WTC11 (cell line): ENCODE measurements around the gene CERS4. TPM values are rescaled to one million over a fixed set of nuclear protein-coding genes. Genes with fewer than 3 reads are reported as not detected.
A peak's percentile ranks its signal among the peaks of the same experiment; 100 is the strongest.

Source experiments
- ATAC-seq: fragments of 200-7000 bp; cut with Tn5 transposase; 2 replicates; pipeline ENCODE4 v1.10.0; 2021; ENCODE audit warnings: mild to moderate bottlenecking, moderate library complexity
- CTCF ChIA-PET: fragments of 300-600 bp; sonication (Branson Sonifier 250); formaldehyde crosslinking; loops from one replicate; lab custom pipeline; 2021; ENCODE audit warnings: antibody characterized with exemption; lab: Charles Lee
- POLR2A ChIA-PET: fragments of 350-600 bp; sonication (Branson Sonifier 250); formaldehyde crosslinking; loops from one replicate; lab custom pipeline; 2021; ENCODE audit warnings: antibody characterized with exemption; lab: Charles Lee
- DNase-seq: peaks from one replicate; pipeline ENCODE4 v3.0.0; 2021; ENCODE audit warnings: low spot score
- H3K27ac Mint-ChIP-seq: 2 replicates; pipeline ENCODE4 v1.8.0; 2021; ENCODE audit warnings: mixed read lengths
- H3K27me3 Mint-ChIP-seq: 2 replicates; pipeline ENCODE4 v1.8.0; 2021; ENCODE audit warnings: low read depth, mild to moderate bottlenecking, moderate library complexity, mixed read lengths
- H3K36me3 Mint-ChIP-seq: 2 replicates; pipeline ENCODE4 v1.8.0; 2021; ENCODE audit warnings: mixed read lengths
- H3K4me1 Mint-ChIP-seq: 2 replicates; pipeline ENCODE4 v1.8.0; 2022; ENCODE audit warnings: mixed read lengths
- H3K4me3 Mint-ChIP-seq: 2 replicates; pipeline ENCODE4 v1.8.0; 2021; ENCODE audit warnings: mild to moderate bottlenecking, moderate library complexity, mixed read lengths
- H3K9me3 Mint-ChIP-seq: 2 replicates; pipeline ENCODE4 v1.8.0; 2021; ENCODE audit warnings: mixed read lengths
- CREB1 ChIP-seq: sonication (generic); formaldehyde crosslinking; IDR thresholded peaks from 2 replicates; pipeline ENCODE4 v1.8.0; 2023; ENCODE audit warnings: mild to moderate bottlenecking, missing genetic modification reagents
- EMX1 ChIP-seq: fragments of 250-450 bp; sonication (Bioruptor Pico); IDR thresholded peaks from 2 replicates; pipeline ENCODE4 v1.8.0; 2021; ENCODE audit warnings: mild to moderate bottlenecking
- GABPB1 ChIP-seq: sonication (generic); formaldehyde crosslinking; IDR thresholded peaks from 2 replicates; pipeline ENCODE4 v1.8.1; 2023; ENCODE audit warnings: mild to moderate bottlenecking, missing genetic modification reagents
- GTF2I ChIP-seq: fragments of 250-450 bp; sonication (Bioruptor Pico); conservative IDR thresholded peaks from 2 replicates; pipeline ENCODE4 v1.4.0; 2021; ENCODE audit warnings: mild to moderate bottlenecking
- JAZF1 ChIP-seq: fragments of 250-450 bp; sonication (Bioruptor Pico); IDR thresholded peaks from 2 replicates; pipeline ENCODE4 v1.9.0; 2021; ENCODE audit warnings: moderate library complexity, mild to moderate bottlenecking, inconsistent platforms
- RELA ChIP-seq: sonication (generic); formaldehyde crosslinking; IDR thresholded peaks from 2 replicates; pipeline ENCODE4 v1.8.1; 2022; ENCODE audit warnings: missing genetic modification reagents, mild to moderate bottlenecking, borderline replicate concordance
- RORB ChIP-seq: fragments of 250-450 bp; sonication (Bioruptor Pico); IDR thresholded peaks from 2 replicates; pipeline ENCODE4 v1.9.0; 2021; ENCODE audit warnings: mild to moderate bottlenecking
- SMAD3 ChIP-seq: sonication (generic); formaldehyde crosslinking; IDR thresholded peaks from 2 replicates; pipeline ENCODE4 v1.8.0; 2022; ENCODE audit warnings: missing genetic modification reagents, mild to moderate bottlenecking, borderline replicate concordance
- SMAD4 ChIP-seq: sonication (generic); formaldehyde crosslinking; IDR thresholded peaks from 2 replicates; pipeline ENCODE4 v1.8.0; 2022; ENCODE audit warnings: mild to moderate bottlenecking, missing genetic modification reagents
- TCF7 ChIP-seq: sonication (generic); formaldehyde crosslinking; IDR thresholded peaks from 2 replicates; pipeline ENCODE4 v1.8.0; 2022; ENCODE audit warnings: mild to moderate bottlenecking, low read depth, missing genetic modification reagents, moderate library complexity
- TP53 ChIP-seq: sonication (generic); formaldehyde crosslinking; IDR thresholded peaks from 2 replicates; pipeline ENCODE4 v1.8.1; 2023; ENCODE audit warnings: mild to moderate bottlenecking, missing genetic modification reagents
- ZNF263 ChIP-seq: sonication (generic); formaldehyde crosslinking; IDR thresholded peaks from 2 replicates; pipeline ENCODE4 v1.8.1; 2022; ENCODE audit warnings: low read depth, mild to moderate bottlenecking, moderate library complexity, missing genetic modification reagents
- total RNA-seq: library from RNA; stranded (reverse); gene quantifications from 3 replicates; pipeline ENCODE4 v1.2.3, GENCODE V29; 2021
- TF ChIP-seq, protein P1 (sequence below): sonication (generic); formaldehyde crosslinking; IDR thresholded peaks from 2 replicates; pipeline ENCODE4 v1.8.0; 2023; ENCODE audit warnings: missing genetic modification reagents, mild to moderate bottlenecking, borderline replicate concordance
- TF ChIP-seq, protein P2 (sequence below): sonication (generic); formaldehyde crosslinking; IDR thresholded peaks from 2 replicates; pipeline ENCODE4 v1.8.0; 2022; ENCODE audit warnings: mild to moderate bottlenecking, missing genetic modification reagents
- TF ChIP-seq, protein P3 (sequence below): fragments of 250-450 bp; sonication (Bioruptor Pico); IDR thresholded peaks from 2 replicates; pipeline ENCODE4 v1.9.0; 2021; ENCODE audit warnings: moderate library complexity, mild to moderate bottlenecking, inconsistent platforms, borderline replicate concordance
- TF ChIP-seq, protein P4 (sequence below): fragments of 250-450 bp; sonication (Bioruptor Pico); IDR thresholded peaks from 2 replicates; pipeline ENCODE4 v1.9.0; 2021; ENCODE audit warnings: mild to moderate bottlenecking
- TF ChIP-seq, protein P5 (sequence below): sonication (generic); formaldehyde crosslinking; IDR thresholded peaks from 2 replicates; pipeline ENCODE4 v1.8.1; 2022; ENCODE audit warnings: mild to moderate bottlenecking, moderate library complexity, missing genetic modification reagents

The CERS4 gene
- total RNA-seq, 1 experiment from 2014 or later: 116 TPM

DNA sequence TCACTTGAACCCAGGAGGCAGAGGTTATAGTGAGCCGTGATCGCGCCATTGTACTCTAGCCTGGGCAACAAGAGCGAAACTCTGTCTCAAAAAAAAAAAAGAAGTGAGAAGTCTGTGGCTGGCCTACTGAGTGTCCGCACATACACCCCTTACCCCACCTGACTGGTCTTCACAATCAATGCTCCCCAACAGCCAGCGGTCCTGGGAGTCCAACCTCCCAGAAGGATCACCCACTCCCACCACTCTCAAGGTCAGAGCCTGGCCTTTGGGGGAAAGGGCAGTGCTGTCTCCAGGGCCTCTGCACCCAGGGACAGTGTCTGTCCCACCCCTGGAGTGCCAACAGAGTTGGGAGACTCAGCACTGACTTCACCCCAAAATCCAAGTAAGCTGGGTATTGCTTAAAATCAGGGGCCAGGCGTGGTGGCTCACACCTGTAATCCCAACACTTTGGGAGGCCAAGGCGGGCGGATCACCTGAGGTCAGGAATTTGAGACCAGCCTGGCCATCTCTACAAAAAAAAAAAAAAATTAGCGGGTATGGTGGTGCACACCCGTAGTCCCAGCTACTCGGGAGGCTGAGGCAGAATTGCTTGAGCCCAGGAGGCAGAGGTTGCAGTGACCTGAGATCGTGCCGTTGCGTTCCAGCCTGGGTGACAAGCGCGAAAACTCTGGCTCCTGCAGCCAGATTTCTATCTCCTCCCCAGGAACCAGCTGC lies 101.3 kb downstream of the CERS4 start:
- ChIA-PET CTCF (interaction anchor here (1.3 kb wide), 1 partner anchor 308 kb away, joined by 3 read pairs; no protein-coding TSS in a partner anchor), POLR2A (interaction anchor here (0.7 kb wide), 1 partner anchor 783 kb away, joined by 3 read pairs; no protein-coding TSS in a partner anchor)
- no peaks in the 10 kb centered on the region for H3K9me3 Mint-ChIP-seq
- DNase-seq: peak; percentile 4
- no peak for TF ChIP-seq EMX1 (CRISPR knock-in tag)
- TF ChIP-seq, protein P1, sequence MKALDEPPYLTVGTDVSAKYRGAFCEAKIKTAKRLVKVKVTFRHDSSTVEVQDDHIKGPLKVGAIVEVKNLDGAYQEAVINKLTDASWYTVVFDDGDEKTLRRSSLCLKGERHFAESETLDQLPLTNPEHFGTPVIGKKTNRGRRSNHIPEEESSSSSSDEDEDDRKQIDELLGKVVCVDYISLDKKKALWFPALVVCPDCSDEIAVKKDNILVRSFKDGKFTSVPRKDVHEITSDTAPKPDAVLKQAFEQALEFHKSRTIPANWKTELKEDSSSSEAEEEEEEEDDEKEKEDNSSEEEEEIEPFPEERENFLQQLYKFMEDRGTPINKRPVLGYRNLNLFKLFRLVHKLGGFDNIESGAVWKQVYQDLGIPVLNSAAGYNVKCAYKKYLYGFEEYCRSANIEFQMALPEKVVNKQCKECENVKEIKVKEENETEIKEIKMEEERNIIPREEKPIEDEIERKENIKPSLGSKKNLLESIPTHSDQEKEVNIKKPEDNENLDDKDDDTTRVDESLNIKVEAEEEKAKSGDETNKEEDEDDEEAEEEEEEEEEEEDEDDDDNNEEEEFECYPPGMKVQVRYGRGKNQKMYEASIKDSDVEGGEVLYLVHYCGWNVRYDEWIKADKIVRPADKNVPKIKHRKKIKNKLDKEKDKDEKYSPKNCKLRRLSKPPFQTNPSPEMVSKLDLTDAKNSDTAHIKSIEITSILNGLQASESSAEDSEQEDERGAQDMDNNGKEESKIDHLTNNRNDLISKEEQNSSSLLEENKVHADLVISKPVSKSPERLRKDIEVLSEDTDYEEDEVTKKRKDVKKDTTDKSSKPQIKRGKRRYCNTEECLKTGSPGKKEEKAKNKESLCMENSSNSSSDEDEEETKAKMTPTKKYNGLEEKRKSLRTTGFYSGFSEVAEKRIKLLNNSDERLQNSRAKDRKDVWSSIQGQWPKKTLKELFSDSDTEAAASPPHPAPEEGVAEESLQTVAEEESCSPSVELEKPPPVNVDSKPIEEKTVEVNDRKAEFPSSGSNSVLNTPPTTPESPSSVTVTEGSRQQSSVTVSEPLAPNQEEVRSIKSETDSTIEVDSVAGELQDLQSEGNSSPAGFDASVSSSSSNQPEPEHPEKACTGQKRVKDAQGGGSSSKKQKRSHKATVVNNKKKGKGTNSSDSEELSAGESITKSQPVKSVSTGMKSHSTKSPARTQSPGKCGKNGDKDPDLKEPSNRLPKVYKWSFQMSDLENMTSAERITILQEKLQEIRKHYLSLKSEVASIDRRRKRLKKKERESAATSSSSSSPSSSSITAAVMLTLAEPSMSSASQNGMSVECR (CRISPR knock-in tag): no peak
- TF ChIP-seq SMAD4 (CRISPR knock-in tag): no peak
- no peak for TF ChIP-seq ZNF263 (CRISPR knock-in tag)
- TF ChIP-seq RORB (CRISPR knock-in tag): no peak
- no peak for TF ChIP-seq TCF7 (CRISPR knock-in tag)
- TF ChIP-seq, all 79 proteins: peak for 0
- Mint-ChIP-seq H3K36me3 (peaks cover 28% of the 10 kb centered on the region), H3K27me3 (no peaks in the 10 kb centered on the region), H3K4me3 (no peak overlapping the region), H3K4me1 (peaks cover 27% of the 10 kb centered on the region), H3K27ac (no peak overlapping the region)
- ATAC-seq: no peak

DNA sequence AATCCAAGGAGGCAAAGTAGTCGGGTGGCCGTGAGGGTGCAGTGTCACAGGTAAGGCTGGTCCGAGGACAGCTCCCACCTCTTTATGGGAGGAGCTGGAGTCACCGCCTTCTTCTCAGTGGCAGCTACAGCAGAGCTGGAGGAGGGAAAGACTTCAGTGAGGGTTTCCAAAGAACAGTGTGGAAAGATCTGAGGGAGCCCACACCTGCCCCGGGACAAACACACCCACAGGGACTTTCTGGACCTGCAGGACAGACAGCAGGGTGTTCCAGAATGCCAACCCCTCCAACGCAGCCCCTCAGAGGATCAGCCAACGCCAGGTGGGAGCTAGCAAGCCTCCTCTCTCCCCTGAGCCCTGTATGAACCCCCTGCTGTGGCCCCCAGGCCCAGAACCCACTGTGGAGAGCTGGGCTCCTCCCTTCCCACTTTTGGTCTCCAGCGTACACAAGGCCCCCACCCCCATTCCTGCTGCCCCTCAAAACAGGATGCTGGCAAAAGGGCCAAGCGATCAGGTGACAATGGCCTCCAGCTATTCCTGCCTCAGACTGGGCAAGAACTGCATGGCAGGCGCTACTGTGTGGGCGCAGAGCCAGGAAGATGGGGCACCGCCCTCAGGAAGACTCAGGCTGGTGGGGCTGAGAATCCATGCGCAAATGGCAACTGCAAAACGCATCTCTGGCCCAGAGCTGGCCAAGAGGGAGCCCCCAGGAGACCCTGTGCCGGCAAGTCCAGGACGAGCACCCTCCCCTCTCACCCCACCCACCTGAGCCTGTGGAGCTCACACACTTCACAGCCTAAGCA lies 102.5 kb downstream of the CERS4 start:
- CTCF ChIA-PET: interaction anchor here (0.6 to 1.3 kb wide), 2 partner anchors 7 to 310 kb away, joined by 3 to 4 read pairs; no protein-coding TSS in a partner anchor
- Mint-ChIP-seq H3K27me3 (no peaks in the 10 kb centered on the region), H3K9me3 (no peaks in the 10 kb centered on the region), H3K4me1 (peaks cover 31% of the 10 kb centered on the region), H3K27ac (no peak overlapping the region), H3K4me3 (no peak overlapping the region), H3K36me3 (peaks cover 31% of the 10 kb centered on the region)
- DNase-seq: peak; percentile 7
- TF ChIP-seq TP53 (CRISPR knock-in tag) (no peak), GTF2I (CRISPR knock-in tag) (no peak), RELA (CRISPR knock-in tag) (no peak), JAZF1 (CRISPR knock-in tag) (no peak), SMAD3 (CRISPR knock-in tag) (no peak), CREB1 (CRISPR knock-in tag) (no peak), GABPB1 (no peak)
- TF ChIP-seq, protein P2, sequence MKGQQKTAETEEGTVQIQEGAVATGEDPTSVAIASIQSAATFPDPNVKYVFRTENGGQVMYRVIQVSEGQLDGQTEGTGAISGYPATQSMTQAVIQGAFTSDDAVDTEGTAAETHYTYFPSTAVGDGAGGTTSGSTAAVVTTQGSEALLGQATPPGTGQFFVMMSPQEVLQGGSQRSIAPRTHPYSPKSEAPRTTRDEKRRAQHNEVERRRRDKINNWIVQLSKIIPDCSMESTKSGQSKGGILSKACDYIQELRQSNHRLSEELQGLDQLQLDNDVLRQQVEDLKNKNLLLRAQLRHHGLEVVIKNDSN (CRISPR knock-in tag): no peak
- TF ChIP-seq, protein P3, sequence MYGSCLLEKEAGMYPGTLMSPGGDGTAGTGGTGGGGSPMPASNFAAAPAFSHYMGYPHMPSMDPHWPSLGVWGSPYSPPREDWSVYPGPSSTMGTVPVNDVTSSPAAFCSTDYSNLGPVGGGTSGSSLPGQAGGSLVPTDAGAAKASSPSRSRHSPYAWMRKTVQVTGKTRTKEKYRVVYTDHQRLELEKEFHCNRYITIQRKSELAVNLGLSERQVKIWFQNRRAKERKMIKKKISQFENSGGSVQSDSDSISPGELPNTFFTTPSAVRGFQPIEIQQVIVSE (CRISPR knock-in tag): no peak
- TF ChIP-seq, protein P4, sequence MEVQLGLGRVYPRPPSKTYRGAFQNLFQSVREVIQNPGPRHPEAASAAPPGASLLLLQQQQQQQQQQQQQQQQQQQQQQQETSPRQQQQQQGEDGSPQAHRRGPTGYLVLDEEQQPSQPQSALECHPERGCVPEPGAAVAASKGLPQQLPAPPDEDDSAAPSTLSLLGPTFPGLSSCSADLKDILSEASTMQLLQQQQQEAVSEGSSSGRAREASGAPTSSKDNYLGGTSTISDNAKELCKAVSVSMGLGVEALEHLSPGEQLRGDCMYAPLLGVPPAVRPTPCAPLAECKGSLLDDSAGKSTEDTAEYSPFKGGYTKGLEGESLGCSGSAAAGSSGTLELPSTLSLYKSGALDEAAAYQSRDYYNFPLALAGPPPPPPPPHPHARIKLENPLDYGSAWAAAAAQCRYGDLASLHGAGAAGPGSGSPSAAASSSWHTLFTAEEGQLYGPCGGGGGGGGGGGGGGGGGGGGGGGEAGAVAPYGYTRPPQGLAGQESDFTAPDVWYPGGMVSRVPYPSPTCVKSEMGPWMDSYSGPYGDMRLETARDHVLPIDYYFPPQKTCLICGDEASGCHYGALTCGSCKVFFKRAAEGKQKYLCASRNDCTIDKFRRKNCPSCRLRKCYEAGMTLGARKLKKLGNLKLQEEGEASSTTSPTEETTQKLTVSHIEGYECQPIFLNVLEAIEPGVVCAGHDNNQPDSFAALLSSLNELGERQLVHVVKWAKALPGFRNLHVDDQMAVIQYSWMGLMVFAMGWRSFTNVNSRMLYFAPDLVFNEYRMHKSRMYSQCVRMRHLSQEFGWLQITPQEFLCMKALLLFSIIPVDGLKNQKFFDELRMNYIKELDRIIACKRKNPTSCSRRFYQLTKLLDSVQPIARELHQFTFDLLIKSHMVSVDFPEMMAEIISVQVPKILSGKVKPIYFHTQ (CRISPR knock-in tag): no peak
- TF ChIP-seq, protein P5, sequence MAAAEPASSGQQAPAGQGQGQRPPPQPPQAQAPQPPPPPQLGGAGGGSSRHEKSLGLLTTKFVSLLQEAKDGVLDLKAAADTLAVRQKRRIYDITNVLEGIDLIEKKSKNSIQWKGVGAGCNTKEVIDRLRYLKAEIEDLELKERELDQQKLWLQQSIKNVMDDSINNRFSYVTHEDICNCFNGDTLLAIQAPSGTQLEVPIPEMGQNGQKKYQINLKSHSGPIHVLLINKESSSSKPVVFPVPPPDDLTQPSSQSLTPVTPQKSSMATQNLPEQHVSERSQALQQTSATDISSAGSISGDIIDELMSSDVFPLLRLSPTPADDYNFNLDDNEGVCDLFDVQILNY (CRISPR knock-in tag): no peak
- POLR2A ChIA-PET: interaction anchor here (0.7 to 0.8 kb wide), 2 partner anchors 10 to 784 kb away, joined by 3 read pairs; partner anchors contain the start of genes NDUFA7 and RPS28
- ATAC-seq: no peak
